Mammary epithelial cell (primary cell): ENCODE measurements around the gene PTPRG.

ENCODE experiments used
- EZH2 ChIP-seq: IDR thresholded peaks from 2 replicates; pipeline ENCODE4 v1.6.1; 2012; ENCODE audit warnings: low read length, inconsistent platforms, borderline replicate concordance
- TF ChIP-seq, protein P1 (sequence below), 2 donors: IDR thresholded peaks in 1 of 2; conservative IDR thresholded peaks in 1 of 2; 2 replicates each; pipeline ENCODE4 v1.5.1; 2011 to 2012; ENCODE audit warnings: inconsistent platforms in 2 of 2, low read length in 2 of 2, mild to moderate bottlenecking in 2 of 2, control low read depth in 1 of 2, low read depth in 1 of 2; ENCODE audit not compliant: insufficient read depth in 1 of 2; ENCODE audit errors: extremely low read depth in 1 of 2

DNA sequence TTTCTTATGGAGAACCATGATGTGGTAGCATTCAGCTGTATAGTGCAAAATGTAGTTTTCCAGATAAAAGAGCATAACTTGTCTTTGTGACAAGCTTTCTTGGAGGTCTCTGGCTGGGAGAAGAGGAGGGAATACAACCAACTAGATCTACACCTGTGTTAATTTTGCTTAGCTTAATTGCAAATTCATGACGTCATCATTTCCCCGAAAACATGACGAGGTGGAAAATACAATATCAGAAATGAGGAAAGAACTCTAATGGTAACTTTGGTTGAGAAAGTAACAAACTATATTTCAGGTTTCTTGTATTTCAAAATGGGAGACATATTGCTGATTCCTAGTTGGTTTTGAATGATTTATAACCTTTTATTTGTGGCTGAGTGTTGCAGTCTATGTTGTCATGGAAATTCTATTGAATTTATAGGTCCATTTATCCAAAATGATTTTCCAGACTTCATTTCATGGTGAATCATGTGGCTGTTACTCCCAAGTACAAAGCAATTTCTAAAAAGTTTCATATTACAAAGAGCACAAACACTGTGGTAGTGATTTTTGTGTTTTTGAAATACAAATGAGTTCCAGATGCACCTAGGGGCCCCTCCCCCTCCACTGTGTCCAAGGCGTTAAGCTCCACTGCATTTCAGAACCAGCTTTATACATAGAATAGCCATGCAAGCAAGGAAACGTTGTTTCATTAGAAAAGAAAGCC lies 504.8 kb downstream of the PTPRG start:
- TF ChIP-seq, protein P1, sequence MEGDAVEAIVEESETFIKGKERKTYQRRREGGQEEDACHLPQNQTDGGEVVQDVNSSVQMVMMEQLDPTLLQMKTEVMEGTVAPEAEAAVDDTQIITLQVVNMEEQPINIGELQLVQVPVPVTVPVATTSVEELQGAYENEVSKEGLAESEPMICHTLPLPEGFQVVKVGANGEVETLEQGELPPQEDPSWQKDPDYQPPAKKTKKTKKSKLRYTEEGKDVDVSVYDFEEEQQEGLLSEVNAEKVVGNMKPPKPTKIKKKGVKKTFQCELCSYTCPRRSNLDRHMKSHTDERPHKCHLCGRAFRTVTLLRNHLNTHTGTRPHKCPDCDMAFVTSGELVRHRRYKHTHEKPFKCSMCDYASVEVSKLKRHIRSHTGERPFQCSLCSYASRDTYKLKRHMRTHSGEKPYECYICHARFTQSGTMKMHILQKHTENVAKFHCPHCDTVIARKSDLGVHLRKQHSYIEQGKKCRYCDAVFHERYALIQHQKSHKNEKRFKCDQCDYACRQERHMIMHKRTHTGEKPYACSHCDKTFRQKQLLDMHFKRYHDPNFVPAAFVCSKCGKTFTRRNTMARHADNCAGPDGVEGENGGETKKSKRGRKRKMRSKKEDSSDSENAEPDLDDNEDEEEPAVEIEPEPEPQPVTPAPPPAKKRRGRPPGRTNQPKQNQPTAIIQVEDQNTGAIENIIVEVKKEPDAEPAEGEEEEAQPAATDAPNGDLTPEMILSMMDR (conservative IDR thresholded peaks at IDR 0.05 in 1 of 2, IDR thresholded peaks at IDR 0.05 in 1 of 2; ENCODE audit: extremely low read depth in 1 of 2, insufficient read depth in 1 of 2, low read depth in 1 of 2, low read length in 2 of 2) = no peak
- no peak for TF ChIP-seq EZH2
